Right renal pelvis (tissue), 4 donors: ENCODE measurements around the gene MYT1. TPM values are rescaled to one million over a fixed set of nuclear protein-coding genes. Genes with fewer than 3 reads are reported as not detected.

ENCODE experiments used
- DNase-seq, 4 donors: peaks; one replicate each; pipeline ENCODE4 v3.0.0-alpha.2; 2013; ENCODE audit warnings: low read depth in 4 of 4, low spot score in 3 of 4, missing footprints in 1 of 4
- polyA plus RNA-seq, 4 donors: library from polyadenylated mRNA; unstranded; fragments of 120-200 nt; gene quantifications; one replicate each; pipeline ENCODE4 v1.2.1, GENCODE V29; 2013; ENCODE audit not compliant: insufficient read length in 4 of 4

MYT1 gene
- polyA plus RNA-seq, 4 donors: 0.38 to 0.79 (median 0.63) TPM

- DNase-seq: no peak
These were observed 10.2 kb upstream of the MYT1 start for GRCh38 chr20:64153861-64154589.

- DNase-seq: no peak
These were observed 9.5 kb upstream of the MYT1 start for GRCh38 chr20:64154590-64155257.

- DNase-seq: no peak
These were observed 8.8 kb upstream of the MYT1 start for GRCh38 chr20:64155258-64156135.

GRCh38 chr20:64156136-64156885 lies 7.9 kb upstream of the MYT1 start:
- DNase-seq: no peak

GRCh38 chr20:64156886-64157875 lies 7.1 kb upstream of the MYT1 start:
- DNase-seq: no peak

GRCh38 chr20:64157878-64158277 lies 6.4 kb upstream of the MYT1 start:
- no peak for DNase-seq

- no peak for DNase-seq
These were observed 5.6 kb upstream of the MYT1 start for GRCh38 chr20:64158346-64159285.

- no peak for DNase-seq
These were observed 5.0 kb upstream of the MYT1 start for GRCh38 chr20:64159286-64159680.

GRCh38 chr20:64159711-64160110 lies 4.5 kb upstream of the MYT1 start:
- DNase-seq: no peak

GRCh38 chr20:64160118-64160517 lies 4.1 kb upstream of the MYT1 start:
- DNase-seq: no peak

GRCh38 chr20:64160526-64161355 lies 3.5 kb upstream of the MYT1 start:
- no peak for DNase-seq

GRCh38 chr20:64161356-64162238 lies 2.7 kb upstream of the MYT1 start:
- DNase-seq: peak; percentile 50 to 75 (median 57)

- DNase-seq: no peak
These were observed 1.9 kb upstream of the MYT1 start for GRCh38 chr20:64162239-64162910.

GRCh38 chr20:64163776-64164122 lies 503 bp upstream of the MYT1 start:
- no peak for DNase-seq

GRCh38 chr20:64165866-64166600 lies 1.8 kb downstream of the MYT1 start:
- no peak for DNase-seq
